Cardiac septum (tissue), 1 donor: Measurements from ENCODE around the gene CLIC3. TPM values are rescaled to one million over a fixed set of nuclear protein-coding genes. Genes with fewer than 3 reads are reported as not detected.

Experiments
- DNase-seq: peaks from one replicate; pipeline ENCODE4 v3.0.0-alpha.2; 2020; ENCODE audit warnings: low spot score
- intact Hi-C: fragments of 100-400 bp; cut with DNase I; formaldehyde crosslinking; loops from one replicate; pipeline ENCODE4 v1.14.0; 2022
- total RNA-seq: library from RNA; stranded (reverse); fragmentation: NEBNext Ultra II Directional; extraction: Animal tissue kit (Norgen Biotek cat#: 25700); gene quantifications from one replicate; pipeline ENCODE4 v1.2.1, GENCODE V29; 2021
- donor health status: DM: no; HTN: no; CAD: no.

CLIC3 gene
- total RNA-seq, 1 donor from 2014 or later: 12.9 TPM

DNA sequence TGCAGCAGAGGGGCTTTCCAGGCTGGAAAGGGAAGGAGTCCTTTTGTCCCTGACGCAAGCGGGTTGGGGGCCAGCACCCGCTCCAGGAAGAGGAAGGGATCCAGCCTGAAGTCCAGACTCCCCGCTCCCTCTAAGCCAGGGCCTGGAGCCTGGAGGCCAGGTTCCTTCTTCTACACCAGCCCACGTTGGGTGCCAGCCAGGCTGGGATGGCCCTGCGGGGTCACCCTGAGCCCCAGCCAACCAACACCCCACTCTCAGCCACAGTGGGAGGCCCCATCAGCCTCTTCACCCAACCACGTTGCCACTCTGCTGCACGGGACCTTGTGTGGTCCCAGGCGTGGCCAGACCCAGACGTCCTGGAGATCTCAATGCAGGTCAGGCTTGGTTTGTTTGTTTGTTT, 36.5 kb upstream of the CLIC3 start:
- intact Hi-C loops: no loop called here
- peak; percentile 92 for DNase-seq

DNA sequence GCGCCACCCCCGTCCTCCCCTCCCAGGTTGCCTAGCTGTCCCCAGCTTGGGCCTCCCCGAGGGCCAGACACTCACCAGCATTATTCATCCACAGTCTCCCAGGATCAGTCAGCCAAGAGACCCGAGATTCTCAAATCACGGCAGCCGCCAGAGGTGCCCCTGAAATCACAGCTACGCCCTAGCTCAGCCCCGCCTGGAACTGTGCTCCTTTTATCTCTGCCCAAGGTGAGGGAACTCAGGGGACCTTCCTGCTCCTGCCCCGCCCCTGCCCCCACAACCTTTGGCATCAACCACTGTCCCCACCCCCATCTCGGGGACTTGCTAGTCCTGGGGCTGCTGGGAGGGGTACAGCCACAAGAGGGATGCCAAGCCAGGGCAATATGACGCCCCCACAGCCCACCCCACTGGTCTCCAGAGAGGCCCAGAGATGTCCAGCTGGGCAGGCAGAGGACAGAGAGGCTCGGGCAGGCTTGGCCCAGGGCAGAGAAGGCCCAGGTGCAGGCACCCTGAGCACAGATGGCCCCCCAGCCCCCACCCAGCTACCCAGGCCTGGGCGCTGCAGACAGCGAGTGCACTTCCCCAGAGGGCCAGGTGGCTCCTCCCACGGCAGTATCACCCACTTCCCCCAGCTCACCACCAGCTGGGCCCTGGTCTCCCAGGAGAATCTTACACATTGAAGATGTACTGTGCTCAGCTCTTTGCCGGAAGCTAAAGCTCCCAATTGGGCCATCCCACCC, 35.7 kb upstream of the CLIC3 start, which contains the start of gene FUT7:
FUT7 (minus strand) TSS at position 185 of the 737 bp plus-strand sequence; CDS start at position 88, 97 bp downstream.
- peak; percentile 86 for DNase-seq
- intact Hi-C loops: no loop called here

DNA sequence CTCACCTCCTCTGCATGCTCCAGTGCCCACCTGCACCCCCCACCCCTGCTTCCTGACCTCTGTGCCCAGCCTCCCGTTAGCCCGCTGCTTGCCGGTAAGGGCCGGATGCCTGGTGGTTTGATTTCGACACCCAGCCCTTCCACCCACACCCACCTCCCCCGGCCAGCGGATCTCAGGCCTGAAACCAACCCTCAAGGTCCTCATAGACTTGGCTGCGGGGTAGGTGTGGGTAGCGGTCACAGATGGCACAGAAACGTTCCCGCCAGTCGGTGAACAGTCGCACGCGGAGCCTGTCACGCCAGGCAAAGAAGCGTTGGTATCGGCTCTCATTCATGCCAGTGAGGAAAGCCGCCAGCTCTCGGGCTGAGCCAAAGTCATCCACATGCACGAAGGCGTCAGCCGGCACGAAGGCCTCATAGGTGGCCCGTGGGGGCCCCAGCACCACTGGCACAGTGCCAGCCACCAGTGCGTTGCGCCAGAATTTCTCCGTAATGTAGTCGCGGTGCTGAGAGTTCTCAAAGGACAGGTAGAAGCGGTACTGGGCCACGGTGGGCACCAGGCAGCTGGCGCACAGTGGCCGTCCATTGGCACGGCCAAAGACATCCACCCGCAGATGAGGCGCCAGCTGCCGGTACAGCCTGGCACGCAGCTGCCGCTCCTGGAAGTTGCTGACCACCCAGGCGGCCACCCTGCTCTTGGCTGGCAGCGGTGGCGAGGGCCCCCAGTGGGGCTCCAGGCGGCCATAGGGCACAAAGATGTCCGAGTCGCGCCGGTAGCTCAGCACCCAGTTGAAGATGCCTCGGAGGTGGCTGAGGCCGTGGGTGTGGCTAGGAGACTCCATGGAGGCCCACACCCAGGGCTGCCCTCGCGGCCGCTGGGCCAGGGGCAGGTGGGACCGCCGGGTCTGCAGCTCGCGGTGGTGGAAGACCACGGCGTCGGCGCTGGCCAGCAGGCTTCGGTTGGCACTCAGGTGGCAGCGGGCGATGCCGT, 34.5 kb upstream of the CLIC3 start:
- intact Hi-C loops: no loop called here
- DNase-seq: peak; percentile 92

DNA sequence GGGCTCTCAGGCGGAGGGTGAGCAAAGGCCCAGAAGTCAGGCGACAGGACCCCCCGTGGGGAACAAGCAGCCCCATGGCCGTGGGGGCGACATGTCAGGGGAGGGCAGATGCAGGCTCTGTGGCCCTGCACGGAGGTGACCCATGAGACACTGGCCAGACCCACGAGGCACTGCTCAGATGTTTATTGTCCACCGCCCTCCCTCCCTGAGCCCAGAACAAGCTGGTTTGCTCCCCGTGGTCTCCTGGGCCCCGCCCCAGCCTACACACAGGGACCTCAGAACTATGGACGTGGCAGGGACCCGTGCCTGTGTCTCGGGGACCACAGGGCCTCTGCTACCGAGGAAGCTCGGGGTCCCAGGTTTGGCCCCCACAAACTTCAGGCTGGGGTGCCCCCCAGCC, 33.6 kb upstream of the CLIC3 start:
- intact Hi-C loops: no loop called here

DNA sequence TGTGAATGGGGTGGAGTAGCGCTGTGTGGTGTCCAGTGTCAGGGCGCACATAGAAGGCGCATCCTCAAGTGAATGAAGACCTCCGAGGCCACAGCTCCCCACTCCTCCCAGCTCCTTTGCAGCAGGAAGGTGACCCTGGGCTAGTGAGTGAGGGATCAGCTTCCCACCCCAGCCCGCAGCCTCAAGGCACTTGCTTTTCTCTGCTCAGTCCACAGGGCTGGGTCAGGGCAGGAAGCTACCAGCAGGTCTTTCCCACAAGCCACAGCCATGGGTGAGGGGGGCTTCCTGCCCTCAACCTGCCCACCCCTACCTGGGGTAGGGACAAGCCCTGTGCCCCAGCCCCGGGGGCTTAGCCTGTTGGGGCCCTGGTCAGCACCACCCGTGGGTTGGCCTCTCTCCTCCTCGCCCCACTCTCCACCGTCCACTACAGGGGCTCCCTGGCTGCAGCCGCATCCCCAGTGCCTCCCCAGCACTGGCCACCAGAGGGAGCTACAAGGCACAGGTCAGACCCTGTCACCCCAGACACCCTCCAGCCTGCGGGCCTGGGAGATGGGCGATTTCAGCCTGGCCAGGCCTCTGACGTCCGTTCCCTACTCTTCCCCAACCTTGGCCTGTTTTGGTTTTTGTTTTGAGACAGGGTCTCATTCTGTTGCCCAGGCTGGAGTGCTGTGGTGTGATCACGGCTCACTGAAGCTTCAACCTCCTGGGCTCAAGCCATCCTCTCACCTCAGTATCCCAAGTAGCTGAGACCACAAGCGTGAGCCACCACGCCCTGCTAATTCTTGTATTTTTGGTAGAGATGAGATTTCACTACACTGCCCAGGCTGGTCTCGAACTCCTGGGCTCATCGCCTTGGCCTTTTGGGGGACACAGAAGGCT, 32.9 kb upstream of the CLIC3 start:
- DNase-seq: peak; percentile 90
- intact Hi-C loops: loop anchor here (2.0 to 5.0 kb wide), 2 partner anchors 187 to 242 kb away; partner anchors contain the start of gene AJM1

More for the DNA sequence above, 33.6 kb upstream of the CLIC3 start:
- no peak for DNase-seq

DNA sequence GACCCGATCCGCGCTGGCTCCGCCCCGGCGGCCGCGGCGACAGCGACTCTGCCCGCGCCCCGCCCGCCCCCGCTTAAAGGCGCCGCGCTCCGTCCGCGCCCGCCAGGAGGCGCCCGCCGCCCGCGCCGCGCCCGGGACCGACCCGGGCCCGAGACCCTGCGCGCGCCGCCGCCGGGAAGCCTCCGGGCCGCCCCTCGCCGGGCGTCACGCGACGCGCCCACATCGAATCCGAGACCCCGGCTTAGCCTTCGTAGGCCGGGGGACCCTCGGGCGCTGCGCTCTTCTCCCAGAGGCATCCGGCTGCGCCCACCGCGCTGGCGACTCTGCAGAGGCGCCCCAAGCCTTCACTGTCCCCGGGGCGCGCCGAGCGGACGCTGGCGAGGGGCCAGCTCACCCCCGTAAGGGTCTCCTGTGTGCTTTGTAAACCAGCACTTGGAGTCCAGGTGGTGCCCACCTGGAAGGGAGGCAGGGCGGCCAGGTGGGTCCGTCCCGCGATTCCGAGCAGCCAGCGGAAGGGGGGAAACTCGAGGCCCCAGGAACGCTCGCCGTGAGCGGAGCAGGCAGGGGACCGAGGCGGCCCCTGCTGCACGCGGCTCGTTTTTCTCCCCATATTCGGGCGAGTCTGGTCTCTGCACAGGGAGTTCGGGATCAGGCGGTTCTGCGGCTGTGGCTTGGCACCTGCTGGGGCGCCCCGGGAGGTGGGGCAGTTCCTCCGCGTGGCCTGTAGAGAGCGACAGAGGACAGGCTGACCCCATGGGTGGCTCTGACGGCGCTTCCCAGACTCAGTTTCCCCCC, 32.1 kb upstream of the CLIC3 start:
- DNase-seq: peak; percentile 88
- intact Hi-C loops: loop anchor here (2.0 to 5.0 kb wide), 2 partner anchors 186 to 242 kb away; partner anchors contain the start of gene AJM1

DNA sequence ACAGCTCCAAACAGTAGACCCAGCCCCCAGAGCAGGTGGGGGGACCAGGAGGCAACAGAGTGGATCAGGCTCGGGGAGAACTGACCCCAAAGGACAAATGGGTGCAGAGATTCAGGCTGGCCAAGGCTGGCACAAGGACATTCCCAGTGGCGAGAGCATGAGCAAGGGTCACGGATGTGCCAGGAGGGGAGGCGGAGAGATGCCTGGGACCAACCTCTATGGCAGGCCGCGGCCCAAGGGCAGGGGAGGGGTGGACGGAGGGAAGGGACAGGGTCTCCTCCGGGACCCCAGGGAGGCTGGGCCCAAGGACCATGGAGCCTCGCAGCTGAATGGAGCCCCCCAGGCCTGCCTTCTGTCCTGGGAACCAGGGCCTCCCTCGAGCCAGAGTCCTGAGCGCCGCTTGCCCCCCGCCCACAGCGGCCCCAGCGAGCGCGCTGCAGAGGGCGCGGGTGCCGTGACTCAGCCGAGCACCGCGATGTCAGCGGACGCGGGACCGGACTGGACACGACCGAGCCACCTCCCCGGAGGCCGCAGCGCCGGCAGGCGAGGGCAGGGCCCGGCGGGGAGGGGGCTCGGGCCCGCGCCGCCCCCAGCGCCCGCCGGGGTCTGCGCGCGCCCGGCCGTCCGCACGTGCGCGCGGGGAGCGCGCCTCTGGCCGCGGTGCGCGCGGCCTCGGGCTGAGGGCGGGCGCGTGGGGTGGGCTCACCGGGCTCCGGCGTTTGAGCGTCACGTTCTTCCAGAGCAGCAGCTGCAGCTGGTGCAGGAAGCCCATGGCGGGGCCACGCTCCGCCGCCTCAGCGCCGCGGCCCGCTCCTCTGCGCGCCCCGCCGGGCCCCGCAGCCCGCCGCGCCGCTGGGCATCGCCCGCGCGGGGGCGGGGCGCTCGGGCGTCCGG, 31.2 kb upstream of the CLIC3 start, which contains the start of gene ABCA2:
ABCA2 (minus strand) TSS at position 869 of the 894 bp plus-strand sequence; CDS start at position 772, 97 bp downstream.
- intact Hi-C loops: loop anchor here (2.0 to 5.0 kb wide), 2 partner anchors 185 to 241 kb away; partner anchors contain the start of gene AJM1
- DNase-seq: no peak

DNA sequence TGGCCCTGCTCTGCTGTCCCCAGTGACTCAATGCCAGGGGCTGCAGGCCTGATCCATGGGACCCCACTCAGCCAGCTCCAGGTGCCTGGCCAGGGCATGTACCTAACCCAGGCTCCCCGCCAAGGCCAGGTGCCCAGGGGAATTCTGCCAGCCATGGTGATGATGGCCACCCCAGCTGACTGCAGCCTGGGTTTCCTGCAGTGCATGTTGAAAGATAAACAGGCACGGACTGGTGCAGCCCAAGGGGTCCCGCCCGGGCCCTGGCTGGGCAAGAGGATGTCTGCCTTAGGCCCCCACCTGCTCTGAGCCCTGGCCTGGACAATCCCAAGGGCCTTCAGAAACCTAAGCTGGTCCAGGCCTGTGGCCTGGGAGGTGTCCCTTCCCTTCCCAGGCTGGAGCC, 30.5 kb upstream of the CLIC3 start:
- intact Hi-C loops: loop anchor here (5.0 kb wide), 1 partner anchor 185 kb away; the partner anchor contains the start of gene AJM1
- no peak for DNase-seq

DNA sequence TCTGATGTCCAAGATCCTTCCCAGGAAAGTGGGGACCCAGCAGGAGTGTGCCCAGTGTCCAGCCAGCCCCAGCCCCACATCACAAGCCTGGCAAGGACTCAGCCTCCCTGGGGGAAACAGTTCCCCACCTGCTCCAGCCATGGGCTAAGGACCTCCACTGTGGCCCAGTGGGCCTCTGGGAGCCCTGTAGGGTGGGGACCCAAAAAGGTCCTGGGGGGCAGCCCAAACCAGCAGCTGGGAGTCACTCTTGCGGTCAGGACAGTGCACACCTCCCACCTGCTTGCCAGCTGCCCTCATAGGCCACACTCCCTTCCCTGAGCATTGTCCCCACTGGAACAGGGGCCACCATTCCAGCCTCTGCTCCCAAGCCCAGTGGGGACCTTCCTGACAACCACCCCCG, 30.0 kb upstream of the CLIC3 start:
- intact Hi-C loops: loop anchor here (5.0 kb wide), 1 partner anchor 184 kb away; the partner anchor contains the start of gene AJM1
- DNase-seq: no peak

DNA sequence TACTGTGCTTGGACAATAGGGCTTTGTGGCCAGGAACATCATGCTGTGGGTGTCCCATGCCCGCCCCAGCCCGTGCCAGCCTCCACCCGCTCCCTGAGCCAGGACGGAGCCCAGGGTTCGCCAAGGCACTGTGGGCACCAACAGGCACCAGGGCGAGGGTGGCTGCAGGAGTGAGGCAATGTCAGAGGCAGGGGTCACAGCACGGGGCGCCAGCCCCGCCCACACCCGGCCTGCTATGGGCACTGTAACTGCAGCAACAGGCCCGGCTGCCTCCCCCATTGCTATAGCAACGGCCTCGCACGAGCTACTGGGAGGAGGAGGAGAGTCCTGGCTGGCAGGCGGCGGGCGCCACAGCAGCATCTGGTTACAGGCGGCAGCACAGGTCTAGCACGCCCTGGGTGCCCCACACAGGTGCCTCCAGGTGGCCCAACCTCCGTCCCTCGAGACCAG, 29.2 kb upstream of the CLIC3 start:
- DNase-seq: no peak
- intact Hi-C loops: loop anchor here (5.0 kb wide), 1 partner anchor 183 kb away; the partner anchor contains the start of gene AJM1

DNA sequence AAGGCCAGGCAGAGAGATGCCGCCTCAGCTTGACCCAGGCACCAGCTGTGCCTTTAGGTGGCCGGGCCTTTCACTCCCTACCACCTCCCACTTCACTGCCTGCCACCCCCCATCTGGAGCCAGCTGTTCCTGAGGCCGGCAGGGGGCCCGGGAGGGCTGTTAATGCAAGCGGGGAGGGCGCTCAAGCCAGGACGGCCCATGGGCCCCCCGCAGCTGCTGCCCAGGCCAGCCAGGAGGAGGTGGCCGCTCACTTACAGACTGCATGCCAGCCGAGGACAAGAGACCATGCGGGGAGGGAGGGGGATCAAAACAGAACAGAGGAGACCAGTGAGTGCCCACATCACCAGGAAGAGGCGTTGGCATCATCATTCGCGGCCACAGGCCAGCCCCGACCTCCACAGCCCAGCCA, 27.2 kb upstream of the CLIC3 start:
- no peak for DNase-seq
- intact Hi-C loops: no loop called here

DNA sequence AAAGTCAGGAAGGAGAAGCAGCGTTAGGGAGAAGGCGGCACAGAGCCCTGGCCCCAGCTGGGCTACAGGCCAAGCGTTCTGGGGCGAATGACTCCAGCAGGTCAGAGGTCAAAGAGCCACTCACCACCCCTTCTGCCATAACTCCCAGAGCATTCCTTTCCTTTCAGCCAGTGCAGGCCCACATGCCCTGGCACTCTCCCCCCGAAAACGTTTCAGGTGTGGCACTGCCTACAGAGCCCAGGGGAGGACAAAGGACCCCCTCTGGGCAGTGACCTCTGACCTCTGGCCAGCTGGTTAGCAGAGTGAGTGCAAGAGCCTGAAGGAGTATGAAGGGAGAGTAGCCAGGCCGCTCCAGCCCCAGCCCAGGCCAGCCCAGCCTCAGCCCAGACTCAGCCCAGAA, 26.8 kb upstream of the CLIC3 start:
- intact Hi-C loops: no loop called here
- no peak for DNase-seq

DNA sequence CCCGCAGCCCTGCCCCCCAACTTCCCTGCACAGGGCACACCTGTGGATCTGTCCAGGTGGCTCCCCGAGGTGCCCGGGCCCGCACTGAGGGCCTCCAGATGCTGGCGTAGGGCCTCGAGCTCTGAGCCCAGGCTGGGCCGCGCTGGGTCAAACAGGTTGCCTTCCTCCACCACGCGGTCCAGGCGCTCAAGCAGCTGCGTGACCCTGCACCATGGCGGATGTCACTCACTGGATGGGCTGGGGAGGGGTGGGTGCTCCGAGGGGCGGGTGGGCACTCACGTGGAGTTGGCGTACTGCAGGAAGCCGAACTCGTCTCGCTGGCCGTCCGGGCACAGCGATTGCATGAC, 26.3 kb upstream of the CLIC3 start:
- intact Hi-C loops: no loop called here
- DNase-seq: no peak

DNA sequence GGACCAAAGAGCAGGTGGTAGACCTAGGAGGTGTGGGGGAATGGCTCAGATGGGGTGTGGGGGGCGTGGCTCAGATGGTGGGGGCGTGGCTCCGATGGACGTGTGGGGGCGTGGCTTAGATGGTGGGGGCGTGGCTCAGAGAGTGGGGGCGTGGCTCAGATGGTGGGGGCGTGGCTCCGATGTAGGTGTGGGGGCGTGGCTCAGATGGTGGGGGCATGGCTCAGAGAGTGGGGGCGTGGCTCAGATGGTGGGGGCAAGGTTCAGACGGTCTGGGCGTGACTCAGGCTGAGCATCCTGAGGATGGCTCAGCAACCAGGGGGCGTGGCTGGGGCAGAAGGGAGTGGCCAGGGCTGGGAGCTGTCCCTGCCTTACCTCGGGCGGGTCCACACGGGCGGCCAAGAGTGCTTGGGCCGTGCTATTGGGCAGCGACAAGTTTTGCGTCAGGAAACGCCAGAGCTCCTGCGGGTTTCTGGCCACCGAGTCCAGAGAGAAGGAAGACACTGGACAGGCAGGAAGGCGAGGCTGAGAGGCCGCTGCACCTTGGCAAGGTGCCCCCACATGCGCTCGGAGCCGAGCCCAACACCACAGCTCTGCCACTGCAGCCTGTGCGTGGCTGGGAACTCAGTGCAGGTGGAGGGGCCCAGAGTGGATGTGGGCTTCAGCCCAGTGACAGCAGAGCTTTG, 25.8 kb upstream of the CLIC3 start:
- no peak for DNase-seq
- intact Hi-C loops: no loop called here

DNA sequence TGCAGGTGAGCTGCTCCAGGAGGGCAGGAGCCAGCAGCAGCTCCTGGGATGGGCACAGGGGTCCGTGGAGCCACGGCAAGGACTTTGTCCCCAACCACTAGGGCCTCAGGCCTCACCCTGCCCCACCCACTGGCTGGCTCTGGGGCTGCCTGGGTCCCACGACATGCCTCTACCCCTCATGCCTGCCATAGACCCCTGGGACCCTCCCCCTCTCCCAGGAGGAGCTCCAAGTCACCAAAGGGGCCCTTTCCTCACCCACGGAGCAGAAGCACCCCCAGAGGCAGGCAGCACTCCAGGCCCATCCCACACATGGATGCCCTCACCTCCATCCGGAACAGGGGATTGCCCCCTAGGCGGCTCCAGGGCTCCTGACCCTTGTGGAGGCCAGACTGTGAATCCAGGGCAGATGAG, 25.2 kb upstream of the CLIC3 start:
- DNase-seq: no peak
- intact Hi-C loops: no loop called here

DNA sequence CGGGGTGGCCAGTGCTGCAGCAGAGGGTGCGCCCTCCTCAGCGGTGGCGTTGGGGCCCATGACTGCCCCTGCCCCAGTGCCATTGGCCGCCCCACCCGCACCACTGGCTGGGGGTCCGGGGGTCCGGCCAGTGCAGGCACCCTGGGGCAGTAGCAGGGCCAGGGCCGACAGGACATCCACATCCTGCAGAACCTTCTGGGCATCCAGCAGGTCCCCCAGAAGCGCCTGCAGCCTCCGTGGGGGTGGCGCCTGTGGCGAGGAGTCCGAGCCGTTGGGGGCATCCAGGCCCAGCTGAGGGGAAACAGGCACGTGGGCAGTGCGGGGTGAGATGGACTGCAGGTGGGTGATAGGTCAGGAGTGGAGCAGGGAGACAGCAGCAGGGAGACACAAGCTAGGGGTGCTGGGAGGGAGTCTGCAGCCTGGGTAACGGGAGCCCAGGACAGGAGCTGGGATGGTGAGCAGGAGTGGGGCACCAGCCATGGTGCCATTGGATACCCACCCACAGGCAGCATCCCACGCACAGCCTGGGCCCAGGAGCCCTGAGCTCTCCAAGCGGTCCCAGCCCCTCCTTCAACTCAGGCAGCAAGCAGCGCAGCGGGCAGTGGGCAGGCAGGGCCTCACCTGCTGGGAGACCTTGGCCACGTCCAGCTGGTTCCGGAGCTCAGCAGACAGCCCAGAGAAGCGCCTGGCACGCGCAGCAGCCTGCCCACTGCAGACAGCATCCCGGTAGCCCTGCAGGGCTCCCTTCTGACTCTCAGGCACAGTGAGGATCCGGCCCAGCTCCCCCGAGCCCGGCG, 24.6 kb upstream of the CLIC3 start:
- no peak for DNase-seq
- intact Hi-C loops: no loop called here
